CD4-positive, alpha-beta T cell treated with Interleukin-6 at 100 ng/mL for 8 hours (primary cell): ENCODE results near the gene CSF2RB.

Source experiments
- DNase-seq: peaks from one replicate; pipeline ENCODE4 v3.0.0-alpha.2; 2020; ENCODE audit warnings: mixed read lengths, low spot score

The CSF2RB gene

DNA sequence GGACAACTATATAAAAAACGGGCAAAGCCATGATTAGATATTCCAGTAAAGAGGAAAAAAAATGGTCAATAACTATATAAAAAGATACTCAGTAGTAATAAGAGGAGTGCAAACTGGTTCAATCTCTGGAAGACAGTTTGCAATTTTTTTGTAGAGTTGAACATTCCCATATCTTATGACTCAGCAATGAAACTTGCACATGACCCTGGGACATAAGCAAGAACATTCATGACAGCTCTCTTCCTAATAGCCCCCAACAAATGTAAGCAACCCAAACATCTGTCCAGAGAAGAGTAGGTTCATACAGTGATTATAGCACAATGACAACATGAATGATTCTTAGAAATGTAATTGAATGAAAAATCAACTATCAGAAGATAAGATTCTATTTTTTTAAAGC lies 21.8 kb upstream of the CSF2RB start:
- DNase-seq, result no peak

DNA sequence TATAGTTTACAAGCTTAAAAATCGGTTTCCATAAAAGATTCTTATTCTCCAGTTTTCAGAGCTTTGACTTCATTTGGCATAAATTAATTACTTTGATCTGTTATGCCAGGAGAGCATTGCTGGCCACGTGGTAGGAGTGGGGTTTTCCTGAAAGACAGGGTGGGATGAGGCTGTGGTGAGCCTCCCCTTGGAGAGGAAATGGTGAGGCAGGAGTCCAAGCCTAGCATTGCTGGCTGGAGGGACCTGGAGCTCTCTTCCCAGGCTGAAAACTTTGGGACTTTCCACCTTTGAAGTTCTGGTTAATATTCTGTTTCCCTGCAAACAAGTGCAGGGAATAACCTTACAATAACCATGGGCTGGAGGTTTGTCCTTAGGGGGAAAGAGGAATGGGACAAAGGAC lies 21.1 kb upstream of the CSF2RB start:
- no peak for DNase-seq

DNA sequence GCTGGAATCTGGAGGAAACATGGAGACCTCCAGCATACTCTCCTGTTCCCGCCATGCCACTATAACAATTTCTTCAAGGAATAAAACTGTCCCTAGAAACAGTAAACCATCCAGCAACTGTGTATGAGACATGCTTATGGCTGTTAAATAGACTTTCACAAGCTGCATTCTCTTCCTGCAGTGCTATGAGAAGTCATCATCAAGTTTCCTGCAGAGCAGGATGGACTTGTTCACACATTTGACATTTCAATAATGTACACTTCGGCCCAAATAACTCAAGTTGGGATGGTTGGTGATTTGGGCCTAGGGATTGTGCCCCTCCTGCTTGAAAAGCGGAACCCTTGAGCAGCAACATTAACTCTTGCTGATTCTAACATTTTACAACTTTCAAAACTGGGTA lies 20.2 kb upstream of the CSF2RB start:
- DNase-seq, result no peak

DNA sequence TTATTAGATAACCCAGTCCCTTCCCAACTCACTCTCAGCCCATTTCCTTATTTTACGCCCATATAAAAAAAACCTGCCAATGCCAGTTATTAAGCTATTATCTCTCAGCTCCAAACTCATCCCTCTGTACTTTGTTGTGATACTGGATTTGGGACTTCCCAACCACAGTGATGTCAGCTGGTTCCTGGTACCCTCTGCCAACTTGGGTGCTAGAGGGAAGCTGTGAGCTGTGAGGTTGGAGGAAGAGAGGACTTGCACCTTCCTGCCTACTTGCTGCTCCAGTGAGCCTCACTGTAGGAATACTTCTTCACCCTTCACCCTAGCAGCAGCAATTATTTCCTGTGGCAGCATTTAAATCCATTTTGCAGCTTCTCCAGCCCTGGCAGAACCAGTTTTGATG lies 19.2 kb upstream of the CSF2RB start:
- DNase-seq, result no peak

DNA sequence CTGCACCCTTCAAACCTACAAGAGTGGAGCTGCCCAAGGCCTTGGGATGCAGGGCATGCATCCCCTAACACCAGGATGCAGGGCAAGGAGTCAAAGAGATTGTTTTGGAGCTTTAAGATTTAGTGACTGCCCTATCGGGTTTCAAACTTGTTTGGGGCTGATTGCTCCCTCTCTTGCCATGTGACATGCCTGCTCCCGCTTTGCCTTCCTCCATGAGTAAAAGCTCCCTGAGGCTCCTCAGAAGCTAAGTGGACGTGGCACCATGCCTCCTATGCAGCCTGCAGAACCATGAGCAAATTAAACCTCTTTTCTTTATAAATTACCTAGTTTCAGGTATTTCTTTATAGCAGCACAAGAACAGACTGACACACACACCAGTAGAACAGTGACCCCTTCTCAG lies 15.8 kb upstream of the CSF2RB start:
- no peak for DNase-seq

DNA sequence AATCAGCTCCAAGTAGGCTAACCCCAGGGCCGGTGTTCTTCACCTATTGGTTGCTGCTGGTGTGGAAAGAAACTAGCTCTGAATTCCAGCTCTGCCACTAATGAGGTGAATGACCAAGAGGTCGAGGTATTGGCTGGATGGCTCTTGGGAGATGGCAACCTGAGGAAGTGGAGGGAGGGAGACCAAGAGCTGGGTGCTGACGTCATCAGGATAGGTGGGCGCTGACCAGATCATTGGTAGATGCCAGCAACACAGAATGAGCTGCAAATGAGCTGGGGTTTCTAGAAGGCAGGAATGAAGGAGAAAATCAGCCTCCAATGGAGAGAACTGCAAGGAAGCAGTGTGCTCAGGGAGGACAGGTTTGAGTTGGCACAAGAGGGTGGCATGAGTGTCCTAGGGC lies 14.7 kb upstream of the CSF2RB start:
- DNase-seq, result no peak

DNA sequence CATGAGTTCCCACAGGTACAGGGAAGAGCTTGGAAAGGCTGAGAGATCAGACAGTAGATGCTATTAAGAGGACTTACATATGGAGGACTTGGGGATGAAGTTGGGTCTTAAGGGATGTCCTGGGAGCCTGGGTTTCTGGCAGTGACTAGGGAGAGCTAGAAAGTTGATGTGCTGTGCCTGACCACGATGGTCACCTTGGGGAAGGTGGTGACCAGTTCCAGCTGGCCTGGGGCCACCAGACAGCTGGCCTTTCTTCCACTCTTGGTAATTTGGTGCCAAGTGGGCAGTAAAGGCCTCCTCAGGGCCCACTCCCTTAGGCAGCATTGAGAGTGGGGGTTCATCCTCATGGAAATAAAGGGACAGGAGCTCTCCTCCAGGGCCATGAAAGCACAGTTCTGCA lies 13.9 kb upstream of the CSF2RB start:
- no peak for DNase-seq

DNA sequence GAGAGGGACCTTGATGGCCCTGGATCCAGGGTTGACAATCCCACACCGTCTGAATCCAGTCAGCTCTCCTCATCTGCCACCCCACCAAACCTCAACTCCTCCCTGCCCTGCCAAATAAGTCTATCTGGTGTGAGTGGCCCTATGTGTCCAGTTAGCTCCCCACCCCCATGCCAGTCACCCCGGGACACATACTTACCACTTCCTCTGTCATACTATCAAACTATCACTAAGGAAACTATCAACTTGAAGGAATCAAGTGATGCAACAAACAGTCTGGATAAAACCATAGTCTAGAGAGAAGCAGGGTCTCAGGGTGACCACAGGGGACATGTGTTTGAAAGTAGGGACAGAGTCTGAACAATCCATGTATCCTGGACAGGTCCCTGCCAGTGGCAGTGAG lies 13.2 kb upstream of the CSF2RB start:
- no peak for DNase-seq

DNA sequence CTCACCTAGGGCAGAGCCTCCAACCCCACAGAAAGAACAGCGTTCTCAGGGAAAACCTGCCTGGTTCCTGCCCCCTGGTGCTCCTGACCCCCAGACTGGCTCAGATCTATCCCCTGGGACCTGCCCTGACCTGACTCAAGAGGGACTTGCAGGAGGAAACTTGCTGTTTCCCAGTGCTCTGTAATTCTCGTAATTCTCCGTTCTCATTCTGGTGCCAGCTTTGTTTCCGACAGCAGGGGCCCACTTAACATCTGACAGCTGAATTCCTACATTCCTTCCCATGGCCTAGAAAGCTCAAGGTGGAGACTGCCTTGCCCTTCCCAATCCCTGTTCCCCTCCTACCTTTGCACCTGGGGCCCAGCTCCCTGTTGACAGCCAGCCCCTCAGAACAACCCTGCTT lies 12.5 kb upstream of the CSF2RB start:
- DNase-seq, result no peak

DNA sequence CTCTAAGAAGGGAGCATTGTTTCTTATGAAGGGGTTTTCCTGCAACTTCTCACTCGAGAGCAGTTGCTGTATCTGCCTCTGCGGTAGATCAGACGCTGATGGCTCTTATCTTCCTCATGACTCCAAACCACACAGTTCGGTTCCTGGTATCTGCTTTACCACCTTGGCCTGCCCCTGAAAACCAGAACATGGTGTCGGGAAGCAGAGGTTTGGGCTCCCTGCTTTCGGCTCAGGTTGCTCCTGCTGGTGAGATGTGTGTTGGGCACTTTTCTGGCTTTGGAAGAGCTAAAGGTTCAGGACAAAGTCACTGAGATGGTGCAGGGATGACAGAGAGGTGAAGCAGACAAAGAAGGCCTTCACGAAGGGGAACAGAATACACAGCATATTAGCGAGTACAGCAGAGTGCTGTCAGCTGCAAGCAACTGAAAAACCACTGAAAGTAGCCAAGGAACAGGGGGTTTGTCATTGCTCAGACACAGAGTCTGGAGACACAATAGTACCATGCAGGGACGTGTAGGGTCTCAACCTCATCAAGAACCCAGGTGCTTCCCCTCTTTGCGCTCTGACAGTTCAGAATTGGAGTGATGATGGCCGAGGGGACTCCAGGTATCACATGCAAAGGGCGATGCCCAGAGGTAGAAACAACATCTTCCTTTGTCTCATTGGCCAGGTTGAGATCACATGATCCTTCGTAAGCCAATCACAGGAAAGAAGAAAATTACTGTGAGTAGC lies 11.9 kb upstream of the CSF2RB start:
- no peak for DNase-seq

DNA sequence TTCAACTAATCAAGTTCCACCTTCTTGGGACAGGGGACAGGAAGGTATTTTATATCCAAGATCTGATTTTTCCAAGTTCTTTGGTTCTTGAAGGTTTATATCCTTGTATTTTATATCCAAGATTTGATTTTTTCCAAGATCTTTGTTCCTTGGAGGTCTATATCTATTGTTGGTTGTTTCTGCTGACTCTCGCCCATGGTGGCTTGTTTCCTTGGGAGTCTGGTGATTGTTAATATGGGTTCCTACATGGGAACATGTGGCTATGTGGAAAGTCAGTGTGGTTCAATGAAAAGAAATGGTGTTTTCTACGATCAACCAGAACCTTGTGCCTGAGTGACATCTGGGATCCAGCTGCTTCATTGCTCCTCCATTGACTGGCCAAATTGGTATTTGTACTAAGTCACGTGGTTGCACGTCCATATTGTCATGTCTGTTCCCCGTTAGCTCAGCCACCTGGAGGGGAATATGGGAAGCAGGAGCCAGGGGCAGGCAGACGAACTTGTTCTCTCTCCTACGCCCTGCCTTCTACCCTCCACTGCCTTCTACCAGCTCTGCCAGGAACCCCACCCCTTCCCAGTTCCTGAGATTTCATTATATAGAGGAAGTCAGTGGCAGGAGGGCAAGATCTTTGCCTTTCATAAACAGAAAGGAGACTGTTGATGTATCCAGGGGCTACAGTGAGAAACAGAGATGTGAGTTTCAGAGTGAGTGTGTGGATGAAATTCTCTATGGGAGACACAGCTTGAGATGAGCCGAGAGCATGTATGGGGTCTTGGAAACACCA lies 11.1 kb upstream of the CSF2RB start:
- no peak for DNase-seq

DNA sequence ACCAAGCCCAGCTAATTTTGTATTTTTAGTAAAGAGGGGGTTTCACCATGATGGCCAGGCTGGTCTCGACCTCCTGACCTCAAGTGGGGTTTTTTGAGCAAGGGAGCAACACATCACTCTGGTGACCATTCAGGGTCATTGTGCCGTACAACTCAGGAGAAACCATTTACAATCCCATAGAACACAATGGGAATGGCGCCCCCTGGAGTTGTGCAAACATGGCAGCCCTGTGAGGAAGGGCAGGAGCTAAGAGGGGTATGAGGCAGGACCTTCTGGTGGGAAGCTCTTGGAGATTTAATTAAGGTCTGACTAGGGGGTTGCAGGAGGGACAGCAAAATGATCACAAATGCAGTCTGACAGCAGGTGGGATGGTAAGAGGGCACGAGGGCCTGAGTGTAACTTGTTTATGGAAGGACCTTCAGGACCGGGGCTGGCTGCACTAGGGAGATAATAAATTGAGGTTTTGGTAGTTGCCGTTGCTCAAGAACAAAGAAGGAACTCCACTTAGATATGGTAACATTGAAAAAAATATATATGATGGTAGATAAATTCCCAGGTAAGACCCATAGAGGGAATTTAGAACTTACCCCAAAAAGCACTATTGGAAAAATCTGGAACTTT lies 9.1 kb upstream of the CSF2RB start:
- DNase-seq, result no peak

DNA sequence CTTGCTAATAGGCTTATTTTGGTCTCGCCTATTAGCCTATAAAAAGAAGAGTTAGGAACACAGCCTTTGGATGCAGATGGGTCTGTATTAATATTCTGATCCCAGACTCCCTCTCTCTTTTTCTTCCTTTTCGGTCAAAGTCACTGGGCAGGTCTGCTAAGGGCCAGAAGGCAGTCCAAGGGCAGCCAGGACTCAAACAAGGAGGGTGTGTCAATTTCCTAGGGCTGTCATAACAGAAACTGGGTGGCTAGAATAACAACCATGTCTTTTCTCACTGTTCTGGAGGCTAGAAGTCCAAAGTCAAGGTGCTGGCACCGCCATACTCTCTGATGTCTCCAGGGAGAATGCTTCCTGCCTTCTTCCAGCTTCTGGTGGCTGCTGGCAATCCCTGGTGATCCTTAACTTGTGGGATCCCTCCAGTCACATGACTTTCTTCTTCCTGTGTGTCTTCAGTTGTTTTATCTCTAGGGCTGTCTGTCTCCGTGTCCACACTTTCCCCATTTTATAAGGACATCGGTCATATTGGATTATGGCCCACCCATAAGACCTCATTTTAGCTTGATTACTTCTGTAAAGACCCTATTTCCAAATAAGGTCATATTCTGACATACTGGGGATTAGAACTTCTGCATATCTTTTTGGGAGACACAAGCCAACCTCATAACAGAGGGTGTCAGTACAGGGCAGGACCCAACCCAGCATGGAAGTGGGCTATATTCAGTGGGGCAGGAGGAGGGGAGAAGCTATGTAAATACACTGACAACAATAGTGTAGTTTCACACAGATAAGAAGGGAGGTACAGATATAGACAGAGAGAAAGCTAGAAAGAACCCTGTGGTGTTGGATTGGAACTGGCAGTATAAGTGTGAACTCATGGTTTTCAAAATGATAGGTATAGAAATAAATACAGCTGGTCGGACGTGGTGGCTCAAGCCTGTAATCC lies 5.9 kb upstream of the CSF2RB start:
- DNase-seq, result no peak

DNA sequence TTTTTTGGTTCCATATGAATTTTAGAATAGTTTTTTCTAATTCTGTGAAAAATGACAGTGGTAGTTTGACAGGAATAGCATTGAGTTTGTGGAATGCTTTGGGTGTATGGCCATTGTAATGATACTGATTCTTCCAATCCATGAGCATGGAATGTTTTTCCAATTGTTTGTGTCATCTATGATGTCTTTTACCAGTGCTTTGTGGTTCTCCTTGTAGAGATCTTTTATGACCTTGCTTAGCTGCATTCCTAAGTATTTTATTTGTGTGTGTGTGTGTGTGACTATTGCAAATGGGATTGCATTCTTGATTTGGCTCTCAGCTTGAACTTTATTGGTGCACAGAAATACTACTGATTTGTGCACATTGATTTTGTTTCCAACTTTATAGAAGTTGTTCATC lies 3.0 kb upstream of the CSF2RB start:
- no peak for DNase-seq

DNA sequence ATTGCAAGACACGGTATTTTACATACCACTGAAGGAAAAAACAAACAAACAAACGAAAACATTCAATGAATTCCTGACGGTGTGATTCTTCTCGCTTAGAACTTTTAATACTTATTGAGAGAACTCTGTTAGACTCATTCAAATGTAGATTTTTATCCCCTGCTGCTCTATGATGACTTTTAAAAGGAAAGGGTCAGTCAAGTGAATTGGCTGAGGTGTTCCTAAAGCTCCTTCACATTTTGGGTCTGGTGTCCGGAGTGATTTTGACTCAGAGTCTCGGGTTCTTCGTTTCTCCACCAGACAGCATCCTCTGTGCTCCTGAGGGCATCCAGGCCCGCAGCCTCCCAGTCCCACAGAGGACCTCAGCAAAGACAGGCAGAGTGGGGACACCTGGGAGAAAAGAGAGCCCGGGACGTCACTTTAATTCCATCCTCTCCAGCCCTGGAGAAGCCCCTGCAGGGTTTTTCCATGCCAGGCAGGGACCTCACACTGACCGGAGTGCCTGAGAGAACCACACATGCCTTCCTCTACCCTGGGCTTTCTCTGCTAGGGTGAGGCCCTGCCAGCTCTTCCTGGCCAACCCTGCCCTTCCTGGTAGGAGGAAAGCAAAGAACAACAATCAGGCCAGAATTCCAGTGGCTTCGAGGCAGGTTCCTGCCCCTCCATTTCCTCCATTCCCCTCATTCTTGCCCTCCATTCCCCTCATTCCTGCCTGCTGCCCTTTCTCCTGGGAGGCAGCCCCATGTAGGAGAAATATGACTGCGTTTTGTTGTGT lies 1.4 kb upstream of the CSF2RB start:
- DNase-seq, result no peak

DNA sequence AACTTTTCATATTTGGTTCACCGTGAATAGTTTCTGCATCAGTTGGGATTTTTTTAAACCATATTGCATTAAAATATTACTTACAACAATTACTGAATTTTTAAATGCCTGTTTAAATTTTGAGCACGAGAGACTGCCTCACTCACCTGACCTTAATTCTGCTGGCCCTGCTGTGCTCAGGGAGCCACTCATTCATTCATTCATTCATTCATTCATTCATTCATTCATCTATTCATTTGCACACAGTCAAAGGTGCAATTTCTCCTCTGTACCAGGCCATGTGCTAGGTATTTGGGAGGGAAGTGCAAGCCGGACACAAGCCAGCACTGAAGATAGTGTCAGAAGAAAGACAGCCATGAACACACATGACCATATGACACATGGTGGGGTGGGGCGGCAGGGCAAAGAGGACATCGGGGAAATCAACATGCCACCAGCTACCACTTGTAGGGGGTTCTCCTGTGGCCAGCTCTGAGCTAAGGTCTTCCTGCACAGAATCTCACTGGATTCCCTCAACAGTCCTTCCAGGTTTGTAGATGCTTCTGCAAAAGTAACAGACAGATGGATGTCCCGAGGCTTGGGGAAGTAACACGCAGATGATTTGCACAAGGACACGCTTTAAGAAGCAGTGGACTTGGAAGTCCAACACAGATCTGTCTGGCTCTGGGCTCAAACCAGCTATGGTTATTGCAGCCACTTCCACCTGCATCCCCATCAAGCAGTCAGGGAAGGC lies 568 bp upstream of the CSF2RB start:
- DNase-seq, result no peak

DNA sequence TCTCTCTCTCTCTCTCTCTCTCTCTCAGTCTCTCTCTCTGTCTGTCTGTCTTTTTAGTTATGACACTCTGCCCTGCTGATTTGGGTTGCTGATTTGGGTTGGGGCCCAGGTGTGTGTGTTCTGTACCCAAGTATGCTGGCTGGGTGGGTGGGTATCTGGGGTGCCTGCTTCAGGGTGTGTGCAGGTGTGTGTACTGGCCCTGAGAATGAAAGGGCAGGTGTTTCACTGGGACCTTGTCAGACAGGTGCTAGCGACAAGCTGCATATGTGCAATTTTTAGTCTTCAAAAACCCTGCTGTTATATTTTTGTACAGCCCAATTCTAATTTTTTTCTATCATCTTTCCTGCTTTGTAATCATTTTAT lies 943 bp downstream of the CSF2RB start:
- no peak for DNase-seq

DNA sequence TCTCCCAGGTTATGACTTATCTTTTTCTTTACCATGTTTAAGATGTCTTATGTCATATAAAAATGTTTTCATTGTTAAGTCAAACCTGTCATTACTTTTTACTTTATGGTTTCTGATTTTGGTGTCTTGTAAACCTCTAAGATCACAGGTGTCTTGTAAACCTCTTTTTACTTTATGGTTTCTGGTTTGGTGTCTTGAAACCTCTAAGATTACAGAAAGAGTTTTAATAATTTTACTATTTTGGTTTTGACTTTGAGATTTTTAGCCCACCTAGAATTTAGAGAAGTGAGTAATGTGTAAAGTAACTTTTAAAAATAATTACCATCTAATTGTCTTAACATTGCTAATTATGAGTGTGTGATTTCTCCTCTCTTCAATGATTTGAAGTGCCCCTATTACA lies 2.6 kb downstream of the CSF2RB start:
- DNase-seq, result no peak

DNA sequence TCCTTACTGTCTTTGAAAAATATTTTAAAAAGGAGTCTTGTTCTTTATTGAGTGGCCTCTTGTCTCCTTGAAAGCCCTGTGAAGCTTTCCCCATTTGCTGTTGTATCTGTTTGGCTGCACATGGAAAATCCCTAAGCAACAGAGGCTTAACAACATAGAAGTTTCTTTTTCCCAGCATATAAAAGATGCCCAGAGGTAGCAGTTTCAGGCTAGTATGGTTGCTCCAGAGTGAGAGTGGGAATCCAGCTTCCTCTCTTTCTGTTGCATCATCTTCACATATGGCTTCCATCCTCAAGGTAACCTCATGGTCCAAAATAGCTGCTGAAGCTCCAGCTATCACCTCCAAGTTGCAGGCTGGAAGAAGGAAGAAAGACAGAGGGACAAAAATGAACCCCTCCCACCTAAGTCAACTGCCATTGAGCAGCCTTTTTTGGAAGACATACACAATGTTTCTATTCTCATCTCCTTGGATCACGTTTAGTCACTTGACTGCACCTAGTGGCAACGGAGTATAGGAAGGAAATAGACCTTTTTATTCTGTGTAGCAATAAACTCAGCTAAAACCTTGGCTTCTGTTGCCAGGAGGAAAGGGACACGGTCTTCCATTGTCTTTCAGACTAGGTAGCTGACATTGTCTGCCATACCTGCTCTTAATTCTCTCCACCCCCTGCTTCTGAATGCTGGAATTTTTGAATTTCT lies 5.3 kb downstream of the CSF2RB start:
- DNase-seq, result no peak
